ENCODE results near the gene ASTN2.

- TF ChIP-seq CTCF (IDR thresholded peaks at IDR 0.05) (no peak), POLR2A (IDR thresholded peaks at IDR 0.05) (no peak)
Measured at GRCh38 chr9:117424291-117424690, 9.4 kb upstream of the ASTN2 start.

Data from thyroid gland (tissue), 4 donors.